ENCODE data around the gene TRMT2A.

GRCh38 chr22:20063271-20064139 lies 53.5 kb downstream of the TRMT2A start:
- TF ChIP-seq CTCF (IDR thresholded peaks at IDR 0.05; ENCODE audit: control extremely low read depth in 1 of 3, insufficient read depth in 1 of 3, low read depth in 1 of 3, low read length in 3 of 3), result peak; percentile 7 to 33 (median 21); a peak in 3 of 4 replicates
- no peak for TF ChIP-seq YY1 (IDR thresholded peaks at IDR 0.05; ENCODE audit: low read depth, low read length)
- TF ChIP-seq GTF2F1 (IDR thresholded peaks at IDR 0.05; ENCODE audit: borderline replicate concordance, low read depth, low read length), result no peak
- no peak for TF ChIP-seq EP300 (IDR thresholded peaks at IDR 0.05; ENCODE audit: borderline replicate concordance in 1 of 2, low read depth in 2 of 2, low read length in 2 of 2)
- TF ChIP-seq TAF1 (IDR thresholded peaks at IDR 0.05; ENCODE audit: low read depth, low read length), result no peak
- TF ChIP-seq TEAD4 (IDR thresholded peaks at IDR 0.05; ENCODE audit: low read depth, low read length), result no peak
- no peak for TF ChIP-seq CEBPB (IDR thresholded peaks at IDR 0.05; ENCODE audit: low read depth, low read length)
- TF ChIP-seq POLR2A (IDR thresholded peaks at IDR 0.05; ENCODE audit: control extremely low read depth in 1 of 2, low read depth in 2 of 2, low read length in 2 of 2), result no peak
- no peak for TF ChIP-seq RFX5 (IDR thresholded peaks at IDR 0.05; ENCODE audit: borderline replicate concordance, low read depth, low read length)
- TF ChIP-seq MAFK (IDR thresholded peaks at IDR 0.05; ENCODE audit: low read depth, low read length), result no peak
- TF ChIP-seq BRCA1 (IDR thresholded peaks at IDR 0.05; ENCODE audit: low read depth, low read length), result no peak
- TF ChIP-seq RAD21 (IDR thresholded peaks at IDR 0.05 in 1 of 2, conservative IDR thresholded peaks at IDR 0.05 in 1 of 2; ENCODE audit: low read depth in 2 of 2, low read length in 2 of 2), result no peak
- no peak for TF ChIP-seq EZH2 (IDR thresholded peaks at IDR 0.05; ENCODE audit: low read depth, low read length, severe bottlenecking)
- no peak for TF ChIP-seq HDAC2 (IDR thresholded peaks at IDR 0.05; ENCODE audit: borderline replicate concordance in 1 of 2, low read depth in 2 of 2, low read length in 2 of 2)
